ENCODE results near the gene NSMCE4A. TPM values are rescaled to one million over a fixed set of nuclear protein-coding genes. Genes with fewer than 3 reads are reported as not detected.
A peak's percentile ranks its signal among the peaks of the same experiment; 100 is the strongest.

Gene NSMCE4A
- total and polyA plus RNA-seq, 2 experiments from 2014 or later = 25.6 to 29.2 TPM

DNA sequence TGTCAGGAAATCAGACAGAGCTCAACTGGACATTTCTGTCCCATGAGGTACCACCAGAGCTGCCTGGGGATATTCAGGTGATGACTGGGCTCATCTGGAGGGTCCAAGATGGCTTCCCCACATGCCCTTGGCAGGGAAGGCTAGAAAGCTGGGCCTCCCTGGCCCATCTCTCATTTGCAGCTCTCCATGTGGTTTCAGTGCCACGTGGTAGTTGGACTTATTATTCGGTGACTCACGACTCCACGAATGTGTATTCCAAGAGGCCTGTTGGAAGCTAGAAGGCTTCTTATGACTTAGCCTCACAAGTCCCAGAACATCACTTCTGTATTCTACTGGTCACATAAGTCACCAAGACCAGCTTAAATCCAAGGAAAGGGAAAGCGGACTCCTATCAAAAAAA lies 22.8 kb downstream of the NSMCE4A start:
- DNase-seq = peak; percentile 79
- Histone ChIP-seq H4K20me1 (ENCODE audit: insufficient read depth) (no peaks in the 10 kb centered on the region), H3K27ac (peak overlapping the region; percentile 16; the same call in 1 of the 2 replicates), H3K4me3 (no peak overlapping the region), H3K36me3 (ENCODE audit: low read depth) (no peaks in the 10 kb centered on the region), H3F3A (ENCODE audit: insufficient read depth) (no peaks in the 10 kb centered on the region), H3K9ac (no peak overlapping the region), H3K79me2 (ENCODE audit: insufficient read depth) (no peaks in the 10 kb centered on the region), H3K27me3 (replicated peaks; ENCODE audit: insufficient read depth) (no peaks in the 10 kb centered on the region), H3K9me3 (ENCODE audit: low read depth) (no peaks in the 10 kb centered on the region), H3K4me2 (ENCODE audit: unreplicated experiment) (no peak overlapping the region), H2AFZ (peak overlapping the region; percentile 20; the same call in 1 of the 2 replicates), H3K9me2 (ENCODE audit: insufficient read depth) (no peaks in the 10 kb centered on the region), H3K4me1 (ENCODE audit: insufficient read depth) (peaks cover 10% of the 10 kb centered on the region)
- WGBS, 2 experiments (ENCODE audit: low coverage in 1 of 2, low lambda C conversion rate in 2 of 2, missing lambda C conversion rate in 2 of 2) = 19 to 22% methylated on average over 5 of the region's 5 CpGs
- no peak for TF ChIP-seq EZH2phosphoT487 (IDR thresholded peaks at IDR 0.05; ENCODE audit: insufficient read depth, low read depth)
- TF ChIP-seq EZH2 (IDR thresholded peaks at IDR 0.05; ENCODE audit: insufficient read depth, poor library complexity, severe bottlenecking) = no peak
- in situ Hi-C loops (cut with MboI) = no loop called here

DNA sequence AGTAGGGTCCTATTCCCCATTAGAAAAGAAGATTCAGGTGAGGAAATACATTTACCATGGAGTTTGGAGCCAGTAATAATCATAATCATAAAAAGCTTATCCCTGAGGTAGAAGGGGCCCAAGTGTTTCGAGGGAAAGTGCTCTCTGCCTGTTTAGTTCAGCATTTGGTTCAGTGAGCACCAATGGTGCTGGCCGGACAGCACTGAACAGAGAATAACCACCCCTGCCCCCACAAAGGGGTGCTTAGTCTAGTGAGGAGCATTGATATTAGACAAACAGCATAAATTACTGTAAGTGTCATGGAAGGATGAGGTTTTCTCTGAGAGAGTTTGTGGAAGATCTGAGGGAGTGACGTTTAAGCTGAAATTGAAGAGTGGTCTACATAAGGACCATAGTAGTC lies 25.6 kb downstream of the NSMCE4A start:
- Histone ChIP-seq H3K9me2 (ENCODE audit: insufficient read depth) (no peaks in the 10 kb centered on the region), H2AFZ (no peak overlapping the region), H3K36me3 (ENCODE audit: low read depth) (no peaks in the 10 kb centered on the region), H3K27ac (no peak overlapping the region), H3F3A (ENCODE audit: insufficient read depth) (no peaks in the 10 kb centered on the region), H3K4me2 (ENCODE audit: unreplicated experiment) (no peak overlapping the region), H3K9ac (no peak overlapping the region), H3K4me1 (ENCODE audit: insufficient read depth) (no peaks in the 10 kb centered on the region), H3K79me2 (ENCODE audit: insufficient read depth) (no peaks in the 10 kb centered on the region), H4K20me1 (ENCODE audit: insufficient read depth) (no peaks in the 10 kb centered on the region), H3K27me3 (replicated peaks; ENCODE audit: insufficient read depth) (no peaks in the 10 kb centered on the region), H3K9me3 (ENCODE audit: low read depth) (no peaks in the 10 kb centered on the region), H3K4me3 (no peak overlapping the region)
- 74 to 81% methylated on average over 3 of the region's 3 CpGs for WGBS, 2 experiments (ENCODE audit: low coverage in 1 of 2, low lambda C conversion rate in 2 of 2, missing lambda C conversion rate in 2 of 2)
- DNase-seq = no peak
- in situ Hi-C loops (cut with MboI) = no loop called here
- no peak for TF ChIP-seq EZH2phosphoT487 (IDR thresholded peaks at IDR 0.05; ENCODE audit: insufficient read depth, low read depth)
- TF ChIP-seq EZH2 (IDR thresholded peaks at IDR 0.05; ENCODE audit: insufficient read depth, poor library complexity, severe bottlenecking) = no peak

GRCh38 chr10:121949049-121949448 lies 26.0 kb downstream of the NSMCE4A start:
- Histone ChIP-seq H3K4me3 (no peak overlapping the region), H3K9me3 (ENCODE audit: low read depth) (no peaks in the 10 kb centered on the region), H3K9me2 (ENCODE audit: insufficient read depth) (no peaks in the 10 kb centered on the region), H3K27ac (no peak overlapping the region), H3K4me1 (ENCODE audit: insufficient read depth) (no peaks in the 10 kb centered on the region), H3K27me3 (replicated peaks; ENCODE audit: insufficient read depth) (no peaks in the 10 kb centered on the region), H3K4me2 (ENCODE audit: unreplicated experiment) (no peak overlapping the region), H3K36me3 (ENCODE audit: low read depth) (no peaks in the 10 kb centered on the region), H2AFZ (no peak overlapping the region), H4K20me1 (ENCODE audit: insufficient read depth) (no peaks in the 10 kb centered on the region), H3K79me2 (ENCODE audit: insufficient read depth) (no peaks in the 10 kb centered on the region), H3K9ac (no peak overlapping the region), H3F3A (ENCODE audit: insufficient read depth) (peaks cover 1% of the 10 kb centered on the region; the same call in 1 of the 2 replicates)
- TF ChIP-seq EZH2 (IDR thresholded peaks at IDR 0.05; ENCODE audit: insufficient read depth, poor library complexity, severe bottlenecking) = no peak
- no peak for TF ChIP-seq EZH2phosphoT487 (IDR thresholded peaks at IDR 0.05; ENCODE audit: insufficient read depth, low read depth)
- in situ Hi-C loops (cut with MboI) = no loop called here
- no peak for DNase-seq
- 55 to 64% methylated on average over 2 of the region's 2 CpGs for WGBS, 2 experiments (ENCODE audit: low coverage in 1 of 2, low lambda C conversion rate in 2 of 2, missing lambda C conversion rate in 2 of 2)

GRCh38 chr10:121947343-121948330 lies 27.4 kb downstream of the NSMCE4A start:
- Histone ChIP-seq H3K79me2 (ENCODE audit: insufficient read depth) (no peaks in the 10 kb centered on the region), H3K4me3 (no peak overlapping the region), H3K27ac (no peak overlapping the region), H2AFZ (no peak overlapping the region), H4K20me1 (ENCODE audit: insufficient read depth) (no peaks in the 10 kb centered on the region), H3K36me3 (ENCODE audit: low read depth) (no peaks in the 10 kb centered on the region), H3K27me3 (replicated peaks; ENCODE audit: insufficient read depth) (no peaks in the 10 kb centered on the region), H3F3A (ENCODE audit: insufficient read depth) (peaks cover 15% of the 10 kb centered on the region), H3K9me3 (ENCODE audit: low read depth) (no peaks in the 10 kb centered on the region), H3K4me2 (ENCODE audit: unreplicated experiment) (no peak overlapping the region), H3K4me1 (ENCODE audit: insufficient read depth) (peaks cover 13% of the 10 kb centered on the region; the same call in 1 of the 2 replicates), H3K9me2 (ENCODE audit: insufficient read depth) (no peaks in the 10 kb centered on the region), H3K9ac (no peak overlapping the region)
- in situ Hi-C loops (cut with MboI) = no loop called here
- peak; percentile 10 for DNase-seq
- WGBS, 2 experiments (ENCODE audit: low coverage in 1 of 2, low lambda C conversion rate in 2 of 2, missing lambda C conversion rate in 2 of 2) = 88 to 92% methylated on average over 7 of the region's 7 CpGs
- TF ChIP-seq EZH2 (IDR thresholded peaks at IDR 0.05; ENCODE audit: insufficient read depth, poor library complexity, severe bottlenecking) = no peak
- TF ChIP-seq EZH2phosphoT487 (IDR thresholded peaks at IDR 0.05; ENCODE audit: insufficient read depth, low read depth) = no peak
